Kidney capillary endothelial cell (primary cell): ENCODE measurements around the gene SMIM10L2A.
"Not testable (repeated sequence)": the region's sequence is repeated elsewhere in the genome, so short reads cannot be mapped to it uniquely, and the experiment has no call there.

Source experiments
- DNase-seq: peaks from one replicate; pipeline ENCODE4 v3.0.0-alpha.2; 2018; ENCODE audit warnings: low spot score

Gene SMIM10L2A

GRCh38 chrX:135423173-135423864 is 1.6 kb downstream of the SMIM10L2A start:
- DNase-seq = not testable (repeated sequence)

GRCh38 chrX:135424469-135424868 is 2.7 kb downstream of the SMIM10L2A start:
- no peak for DNase-seq

GRCh38 chrX:135425026-135425965 is 3.6 kb downstream of the SMIM10L2A start:
- DNase-seq = no peak

- DNase-seq = no peak
These were observed 7.7 kb downstream of the SMIM10L2A start for GRCh38 chrX:135429429-135429828.

- DNase-seq = no peak
These were observed 10.1 kb downstream of the SMIM10L2A start for GRCh38 chrX:135431886-135432285.

GRCh38 chrX:135432453-135432852 is 10.7 kb downstream of the SMIM10L2A start:
- DNase-seq = no peak

GRCh38 chrX:135432881-135433521 is 11.3 kb downstream of the SMIM10L2A start:
- no peak for DNase-seq

- no peak for DNase-seq
These were observed 11.9 kb downstream of the SMIM10L2A start for GRCh38 chrX:135433531-135434257.

GRCh38 chrX:135434258-135435138 is 12.8 kb downstream of the SMIM10L2A start:
- no peak for DNase-seq

- no peak for DNase-seq
These were observed 13.6 kb downstream of the SMIM10L2A start for GRCh38 chrX:135435139-135435922.

- DNase-seq = no peak
These were observed 14.2 kb downstream of the SMIM10L2A start for GRCh38 chrX:135435933-135436332.

GRCh38 chrX:135436456-135436855 is 14.7 kb downstream of the SMIM10L2A start:
- DNase-seq = no peak

GRCh38 chrX:135436966-135437866 is 15.5 kb downstream of the SMIM10L2A start:
- DNase-seq = no peak

- DNase-seq = no peak
These were observed 16.4 kb downstream of the SMIM10L2A start for GRCh38 chrX:135437867-135438733.

GRCh38 chrX:135438734-135439043 is 16.9 kb downstream of the SMIM10L2A start:
- no peak for DNase-seq

- DNase-seq = no peak
These were observed 28.1 kb downstream of the SMIM10L2A start for GRCh38 chrX:135449637-135450550.

- no peak for DNase-seq
These were observed 31.6 kb downstream of the SMIM10L2A start for GRCh38 chrX:135453381-135453780.
